ENCODE results near the gene MAN2C1. TPM values are rescaled to one million over a fixed set of nuclear protein-coding genes. Genes with fewer than 3 reads are reported as not detected.

Gene MAN2C1
- total RNA-seq, 1 experiment from 2014 or later, result 239 TPM

DNA sequence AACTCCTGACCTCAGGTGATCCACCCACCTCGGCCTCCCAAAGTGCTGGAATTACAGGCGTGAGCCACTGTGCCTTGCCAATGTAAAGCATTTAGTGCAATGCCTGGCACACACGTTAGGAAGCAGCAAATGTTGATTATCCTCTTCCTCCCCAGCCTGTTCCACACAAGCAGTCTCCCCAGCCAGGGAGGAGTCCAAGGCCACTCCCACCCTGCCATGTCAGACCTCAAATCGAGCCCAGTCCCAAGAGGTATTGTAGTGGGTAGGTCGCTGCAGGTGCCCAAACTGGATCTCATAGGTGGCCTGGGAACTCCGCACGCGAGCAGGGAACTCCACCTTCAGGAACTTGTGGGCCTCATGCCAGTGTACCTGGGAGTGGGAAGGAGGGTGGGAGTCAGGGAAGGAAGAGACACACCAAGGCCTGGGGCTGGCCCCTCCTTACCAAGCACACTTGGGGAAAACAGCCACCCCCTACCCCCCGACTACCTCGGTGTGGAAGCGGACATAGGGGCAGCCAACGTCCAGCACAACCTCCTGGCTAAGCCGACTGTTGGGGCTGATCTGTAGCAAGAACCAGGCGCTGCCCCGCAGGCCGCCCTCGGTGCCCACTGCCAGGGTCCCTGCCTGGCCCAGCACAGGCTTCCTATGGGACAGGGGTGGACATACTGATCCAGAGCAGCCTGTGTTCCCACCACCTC lies 10.3 kb downstream of the MAN2C1 start:
- no TSS peak for BruUV-seq (replicated peaks)
- TF ChIP-seq, protein P1, sequence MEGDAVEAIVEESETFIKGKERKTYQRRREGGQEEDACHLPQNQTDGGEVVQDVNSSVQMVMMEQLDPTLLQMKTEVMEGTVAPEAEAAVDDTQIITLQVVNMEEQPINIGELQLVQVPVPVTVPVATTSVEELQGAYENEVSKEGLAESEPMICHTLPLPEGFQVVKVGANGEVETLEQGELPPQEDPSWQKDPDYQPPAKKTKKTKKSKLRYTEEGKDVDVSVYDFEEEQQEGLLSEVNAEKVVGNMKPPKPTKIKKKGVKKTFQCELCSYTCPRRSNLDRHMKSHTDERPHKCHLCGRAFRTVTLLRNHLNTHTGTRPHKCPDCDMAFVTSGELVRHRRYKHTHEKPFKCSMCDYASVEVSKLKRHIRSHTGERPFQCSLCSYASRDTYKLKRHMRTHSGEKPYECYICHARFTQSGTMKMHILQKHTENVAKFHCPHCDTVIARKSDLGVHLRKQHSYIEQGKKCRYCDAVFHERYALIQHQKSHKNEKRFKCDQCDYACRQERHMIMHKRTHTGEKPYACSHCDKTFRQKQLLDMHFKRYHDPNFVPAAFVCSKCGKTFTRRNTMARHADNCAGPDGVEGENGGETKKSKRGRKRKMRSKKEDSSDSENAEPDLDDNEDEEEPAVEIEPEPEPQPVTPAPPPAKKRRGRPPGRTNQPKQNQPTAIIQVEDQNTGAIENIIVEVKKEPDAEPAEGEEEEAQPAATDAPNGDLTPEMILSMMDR (IDR thresholded peaks at IDR 0.05; ENCODE audit: unreplicated experiment), result no peak
- no peak overlapping the region for H3K4me3 Mint-ChIP-seq (ENCODE audit: low read depth, unreplicated experiment)
- DNase-seq, result no peak
- no peaks in the 10 kb centered on the region for H3K9me3 Mint-ChIP-seq (ENCODE audit: low read depth, unreplicated experiment)
- H3K4me1 Mint-ChIP-seq (ENCODE audit: low read depth, unreplicated experiment), result no peaks in the 10 kb centered on the region
- peaks cover 57% of the 10 kb centered on the region for H3K36me3 Mint-ChIP-seq (ENCODE audit: insufficient read depth, unreplicated experiment)
- H3K27ac Mint-ChIP-seq (ENCODE audit: unreplicated experiment), result no peak overlapping the region
- CTCF ChIA-PET, result interaction anchor here (1.0 kb wide), 1 partner anchor 10 kb away, joined by 4 read pairs; no protein-coding TSS in a partner anchor
- intact Hi-C loops (cut with micrococcal nuclease; ENCODE audit: unreplicated experiment), result no loop called here
- H3K27me3 Mint-ChIP-seq (ENCODE audit: unreplicated experiment), result no peaks in the 10 kb centered on the region

- intact Hi-C loops (cut with micrococcal nuclease; ENCODE audit: unreplicated experiment), result no loop called here
- TF ChIP-seq, protein P1 (IDR thresholded peaks at IDR 0.05; ENCODE audit: unreplicated experiment), result no peak
- BruUV-seq (replicated peaks), result no TSS peak
- Mint-ChIP-seq H3K9me3 (ENCODE audit: low read depth, unreplicated experiment) (no peaks in the 10 kb centered on the region), H3K4me3 (ENCODE audit: low read depth, unreplicated experiment) (no peak overlapping the region), H3K27ac (ENCODE audit: unreplicated experiment) (no peak overlapping the region), H3K27me3 (ENCODE audit: unreplicated experiment) (no peaks in the 10 kb centered on the region), H3K4me1 (ENCODE audit: low read depth, unreplicated experiment) (no peaks in the 10 kb centered on the region), H3K36me3 (ENCODE audit: insufficient read depth, unreplicated experiment) (peaks cover 70% of the 10 kb centered on the region)
- no peak for DNase-seq
- CTCF ChIA-PET, result no interaction called here
Observed at GRCh38 chr15:75356517-75356916, 11.9 kb downstream of the MAN2C1 start.

- BruUV-seq (replicated peaks), result no TSS peak
- DNase-seq, result no peak
- Mint-ChIP-seq H3K36me3 (ENCODE audit: insufficient read depth, unreplicated experiment) (peaks cover 68% of the 10 kb centered on the region), H3K9me3 (ENCODE audit: low read depth, unreplicated experiment) (no peaks in the 10 kb centered on the region), H3K4me3 (ENCODE audit: low read depth, unreplicated experiment) (no peak overlapping the region), H3K27ac (ENCODE audit: unreplicated experiment) (no peak overlapping the region), H3K4me1 (ENCODE audit: low read depth, unreplicated experiment) (no peaks in the 10 kb centered on the region), H3K27me3 (ENCODE audit: unreplicated experiment) (no peaks in the 10 kb centered on the region)
- intact Hi-C loops (cut with micrococcal nuclease; ENCODE audit: unreplicated experiment), result no loop called here
- TF ChIP-seq, protein P1 (IDR thresholded peaks at IDR 0.05; ENCODE audit: unreplicated experiment), result no peak
- CTCF ChIA-PET, result no interaction called here
Observed at GRCh38 chr15:75356006-75356405, 12.4 kb downstream of the MAN2C1 start.

DNA sequence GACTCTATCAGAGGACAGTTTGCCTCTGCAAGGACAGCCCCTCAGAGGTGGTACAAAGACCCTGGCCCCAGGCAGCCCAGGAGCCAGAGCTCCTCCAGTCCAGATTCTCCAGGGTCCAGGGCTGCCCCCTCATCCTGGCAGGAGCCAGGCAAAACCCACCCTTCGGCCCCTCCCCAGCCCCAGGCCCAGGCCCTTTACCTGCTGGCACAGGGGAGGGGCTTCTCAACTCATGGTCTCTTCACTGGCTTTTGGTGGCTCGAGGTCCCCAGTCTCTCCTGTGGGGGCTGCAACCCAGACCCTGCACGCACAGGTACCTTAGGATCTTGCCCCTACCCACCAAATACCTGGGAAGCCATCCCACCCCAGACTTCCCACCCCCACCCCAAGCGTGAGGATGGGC lies 13.0 kb downstream of the MAN2C1 start:
- intact Hi-C loops (cut with micrococcal nuclease; ENCODE audit: unreplicated experiment), result no loop called here

More for the DNA sequence above, 13.0 kb downstream of the MAN2C1 start:
- H3K4me1 Mint-ChIP-seq (ENCODE audit: low read depth, unreplicated experiment), result no peaks in the 10 kb centered on the region
- H3K27me3 Mint-ChIP-seq (ENCODE audit: unreplicated experiment), result no peaks in the 10 kb centered on the region
- CTCF ChIA-PET, result interaction anchor here (3.2 kb wide), 1 partner anchor 13 kb away, joined by 11 read pairs; the partner anchor contains the start of gene MAN2C1
- H3K36me3 Mint-ChIP-seq (ENCODE audit: insufficient read depth, unreplicated experiment), result peaks cover 69% of the 10 kb centered on the region
- BruUV-seq (replicated peaks), result no TSS peak
- H3K27ac Mint-ChIP-seq (ENCODE audit: unreplicated experiment), result no peak overlapping the region
- H3K4me3 Mint-ChIP-seq (ENCODE audit: low read depth, unreplicated experiment), result no peak overlapping the region
- DNase-seq, result no peak
- no peaks in the 10 kb centered on the region for H3K9me3 Mint-ChIP-seq (ENCODE audit: low read depth, unreplicated experiment)
- TF ChIP-seq, protein P1 (IDR thresholded peaks at IDR 0.05; ENCODE audit: unreplicated experiment), result no peak
